Measurements from ENCODE around the gene APBB2.

- no peak for TF ChIP-seq CTCF (IDR thresholded peaks at IDR 0.05; ENCODE audit: low read depth, low read length)
- TF ChIP-seq MYC (IDR thresholded peaks at IDR 0.05; ENCODE audit: low read depth, low read length) = no peak
- TF ChIP-seq POLR2A (IDR thresholded peaks at IDR 0.05; ENCODE audit: extremely low read depth, insufficient read length) = no peak
- no peak for TF ChIP-seq MAX (IDR thresholded peaks at IDR 0.05; ENCODE audit: low read depth, low read length)
These were observed 383.0 kb downstream of the APBB2 start for GRCh38 chr4:40831146-40831907.

Measured in NB4 (cell line).